DOHH2 (cell line): ENCODE data around the gene C2orf76.
"Not testable (repeated sequence)": the region's sequence is repeated elsewhere in the genome, so short reads cannot be mapped to it uniquely, and the experiment has no call there.

Source experiments
- H3F3A ChIP-seq: fragments of 200-600 bp; sonication (generic), shearing (Covaris generic); 2 replicates; pipeline ENCODE4 v1.6.0; 2016; ENCODE audit warnings: antibody characterized with exemption, mild to moderate bottlenecking; ENCODE audit not compliant: control insufficient read depth, insufficient read depth
- H3K27ac ChIP-seq: fragments of 200-600 bp; sonication (generic); 2 replicates; pipeline ENCODE4 v1.5.1; 2014; ENCODE audit warnings: low read depth, mild to moderate bottlenecking, low read length, moderate library complexity
- H3K27me3 ChIP-seq: fragments of 200-600 bp; sonication (generic); 2 replicates; pipeline ENCODE4 v1.6.1; 2014; ENCODE audit warnings: mild to moderate bottlenecking, low read length, mixed read lengths; ENCODE audit not compliant: control insufficient read depth
- H3K36me3 ChIP-seq: fragments of 200-600 bp; sonication (generic); 2 replicates; pipeline ENCODE4 v1.6.1; 2014; ENCODE audit warnings: mild to moderate bottlenecking, low read length, moderate library complexity, mixed read lengths; ENCODE audit not compliant: control insufficient read depth
- H3K4me1 ChIP-seq: fragments of 200-600 bp; sonication (generic); 2 replicates; pipeline ENCODE4 v1.6.1; 2014; ENCODE audit warnings: mild to moderate bottlenecking, low read length, mixed read lengths; ENCODE audit not compliant: control insufficient read depth
- H3K4me2 ChIP-seq: fragments of 200-600 bp; sonication (generic); 2 replicates; pipeline ENCODE4 v1.6.0; 2014; ENCODE audit warnings: mild to moderate bottlenecking, low read length, moderate library complexity
- H3K4me3 ChIP-seq: fragments of 200-600 bp; sonication (generic); 2 replicates; pipeline ENCODE4 v1.5.1; 2014; ENCODE audit warnings: mild to moderate bottlenecking, low read length, mixed read lengths
- H3K79me2 ChIP-seq: fragments of 200-600 bp; sonication (generic); 2 replicates; pipeline ENCODE4 v1.6.1; 2014; ENCODE audit warnings: mild to moderate bottlenecking, low read length, mixed read lengths; ENCODE audit not compliant: control insufficient read depth
- H3K9me2 ChIP-seq: fragments of 200-600 bp; sonication (generic); replicated peaks from 2 replicates; pipeline ENCODE4 v1.6.1; 2014; ENCODE audit warnings: mild to moderate bottlenecking, low read length, mixed read lengths; ENCODE audit not compliant: control insufficient read depth
- H3K9me3 ChIP-seq: fragments of 200-600 bp; sonication (generic); 2 replicates; pipeline ENCODE4 v1.6.1; 2014; ENCODE audit warnings: antibody characterized with exemption, low read length, mixed read lengths; ENCODE audit not compliant: control insufficient read depth, insufficient read depth
- H4K20me1 ChIP-seq: fragments of 200-600 bp; sonication (generic); 2 replicates; pipeline ENCODE4 v1.6.0; 2014; ENCODE audit warnings: low read depth, mild to moderate bottlenecking, antibody characterized with exemption, low read length, moderate library complexity; ENCODE audit not compliant: control insufficient read depth, insufficient read depth
- CTCF ChIP-seq: fragments of 200-600 bp; sonication (generic); IDR thresholded peaks from one replicate; pipeline ENCODE4 v1.5.1; 2014; ENCODE audit warnings: antibody characterized with exemption, mild to moderate bottlenecking, low read depth, low read length; ENCODE audit not compliant: poor library complexity, severe bottlenecking
- EZH2phosphoT487 ChIP-seq: fragments of 200-600 bp; sonication (generic); IDR thresholded peaks from 2 replicates; pipeline ENCODE4 v1.6.1; 2017; ENCODE audit warnings: borderline replicate concordance, mild to moderate bottlenecking, antibody characterized with exemption, low read length, moderate library complexity, mixed read lengths

C2orf76 gene

GRCh38 chr2:119279666-119280065 is 87.0 kb downstream of the C2orf76 start:
- TF ChIP-seq CTCF: no peak
- no peak for TF ChIP-seq EZH2phosphoT487
- no peaks in the 10 kb centered on the region for H3K27me3 ChIP-seq
- H3K4me3 ChIP-seq: no peak overlapping the region
- no peak overlapping the region for H3K4me2 ChIP-seq
- H3K79me2 ChIP-seq: no peaks in the 10 kb centered on the region
- no peak overlapping the region for H3K27ac ChIP-seq
- H3K9me2 ChIP-seq: no peaks in the 10 kb centered on the region
- H3F3A ChIP-seq: no peaks in the 10 kb centered on the region
- no peaks in the 10 kb centered on the region for H3K9me3 ChIP-seq
- H3K36me3 ChIP-seq: no peaks in the 10 kb centered on the region
- H4K20me1 ChIP-seq: no peaks in the 10 kb centered on the region
- H3K4me1 ChIP-seq: 0 out of 2 replicates have a peak, but pooled peaks cover 3% of the 10 kb centered on the region

- Histone ChIP-seq H3K4me1 (0 out of 2 replicates have a peak, but pooled peaks cover 3% of the 10 kb centered on the region), H3F3A (no peaks in the 10 kb centered on the region), H4K20me1 (no peaks in the 10 kb centered on the region), H3K4me2 (no peak overlapping the region), H3K4me3 (no peak overlapping the region), H3K36me3 (no peaks in the 10 kb centered on the region), H3K9me2 (no peaks in the 10 kb centered on the region), H3K27ac (no peak overlapping the region), H3K27me3 (no peaks in the 10 kb centered on the region), H3K9me3 (no peaks in the 10 kb centered on the region), H3K79me2 (no peaks in the 10 kb centered on the region)
- no peak for TF ChIP-seq CTCF
- no peak for TF ChIP-seq EZH2phosphoT487
These were observed 87.7 kb downstream of the C2orf76 start for GRCh38 chr2:119278946-119279345.

GRCh38 chr2:119278385-119278784 is 88.2 kb downstream of the C2orf76 start:
- H3K27me3 ChIP-seq, H3K79me2 ChIP-seq, H3K4me2 ChIP-seq, H3K27ac ChIP-seq, H3K9me3 ChIP-seq, H3K9me2 ChIP-seq, H3K36me3 ChIP-seq, H4K20me1 ChIP-seq, H3F3A ChIP-seq, H3K4me1 ChIP-seq, H3K4me3 ChIP-seq: not testable (repeated sequence)

- Histone ChIP-seq H3K4me3 (no peak overlapping the region), H3K27me3 (no peaks in the 10 kb centered on the region), H3K4me2 (no peak overlapping the region), H3K27ac (no peak overlapping the region), H4K20me1 (no peaks in the 10 kb centered on the region), H3K79me2 (no peaks in the 10 kb centered on the region), H3F3A (no peaks in the 10 kb centered on the region), H3K9me3 (no peaks in the 10 kb centered on the region), H3K4me1 (0 out of 2 replicates have a peak, but pooled peaks cover 3% of the 10 kb centered on the region), H3K9me2 (no peaks in the 10 kb centered on the region), H3K36me3 (no peaks in the 10 kb centered on the region)
- TF ChIP-seq CTCF: no peak
- TF ChIP-seq EZH2phosphoT487: no peak
These were observed 89.8 kb downstream of the C2orf76 start for GRCh38 chr2:119276864-119277263.
